Measurements from ENCODE around the gene MAP4K4.

DNA sequence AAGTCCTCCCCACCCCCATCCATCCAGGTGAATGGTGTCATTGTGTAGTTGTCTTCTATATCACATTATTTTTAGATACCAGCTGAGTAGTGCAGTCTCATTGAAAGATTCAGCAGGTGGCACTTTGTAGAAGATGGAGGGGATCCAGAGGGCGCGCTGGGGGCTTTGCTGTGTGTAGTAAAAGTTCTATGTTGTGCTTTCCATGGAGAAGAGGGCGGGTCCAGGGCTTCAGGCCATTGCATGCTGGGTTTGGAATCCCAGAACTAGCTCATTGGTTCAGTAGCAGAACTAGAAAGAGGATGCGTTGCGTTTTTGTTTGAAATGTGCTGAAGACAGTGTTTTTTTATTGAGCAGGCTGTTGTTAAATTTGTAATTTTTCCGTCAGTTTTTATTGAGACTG lies 120.0 kb downstream of the MAP4K4 start:
- TF ChIP-seq, protein P1, sequence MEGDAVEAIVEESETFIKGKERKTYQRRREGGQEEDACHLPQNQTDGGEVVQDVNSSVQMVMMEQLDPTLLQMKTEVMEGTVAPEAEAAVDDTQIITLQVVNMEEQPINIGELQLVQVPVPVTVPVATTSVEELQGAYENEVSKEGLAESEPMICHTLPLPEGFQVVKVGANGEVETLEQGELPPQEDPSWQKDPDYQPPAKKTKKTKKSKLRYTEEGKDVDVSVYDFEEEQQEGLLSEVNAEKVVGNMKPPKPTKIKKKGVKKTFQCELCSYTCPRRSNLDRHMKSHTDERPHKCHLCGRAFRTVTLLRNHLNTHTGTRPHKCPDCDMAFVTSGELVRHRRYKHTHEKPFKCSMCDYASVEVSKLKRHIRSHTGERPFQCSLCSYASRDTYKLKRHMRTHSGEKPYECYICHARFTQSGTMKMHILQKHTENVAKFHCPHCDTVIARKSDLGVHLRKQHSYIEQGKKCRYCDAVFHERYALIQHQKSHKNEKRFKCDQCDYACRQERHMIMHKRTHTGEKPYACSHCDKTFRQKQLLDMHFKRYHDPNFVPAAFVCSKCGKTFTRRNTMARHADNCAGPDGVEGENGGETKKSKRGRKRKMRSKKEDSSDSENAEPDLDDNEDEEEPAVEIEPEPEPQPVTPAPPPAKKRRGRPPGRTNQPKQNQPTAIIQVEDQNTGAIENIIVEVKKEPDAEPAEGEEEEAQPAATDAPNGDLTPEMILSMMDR (conservative IDR thresholded peaks at IDR 0.05; ENCODE audit: low read depth, low read length): no peak
- TF ChIP-seq RCOR1 (IDR thresholded peaks at IDR 0.05; ENCODE audit: insufficient replicate concordance, low read length): no peak
